ENCODE results near the gene S100A13.
A peak's percentile ranks its signal among the peaks of the same experiment; 100 is the strongest.
"Not testable (repeated sequence)": the region's sequence is repeated elsewhere in the genome, so short reads cannot be mapped to it uniquely, and the experiment has no call there.

Gene S100A13

GRCh38 chr1:153626904-153627714 lies at the start of gene S100A13:
S100A13 (minus strand) TSS chr1:153627505; CDS start chr1:153626472, 1,033 bp downstream.
- DNase-seq, result peak; percentile 96 to 98

- DNase-seq, result no peak
Observed at GRCh38 chr1:153673511-153673910, 46.2 kb upstream of the S100A13 start.

- peak; percentile 67 to 70 for DNase-seq
Observed at GRCh38 chr1:153671628-153672353, 44.5 kb upstream of the S100A13 start.

GRCh38 chr1:153670859-153671627 lies 43.7 kb upstream of the S100A13 start, which contains the start of gene ILF2:
ILF2 (minus strand) TSS chr1:153670993; CDS start chr1:153670922, 71 bp downstream.
- peak; percentile 100 for DNase-seq

GRCh38 chr1:153670257-153670858 lies 43.1 kb upstream of the S100A13 start:
- DNase-seq, result no peak

GRCh38 chr1:153669606-153670005 lies 42.3 kb upstream of the S100A13 start:
- DNase-seq, result no peak

- DNase-seq, result not testable (repeated sequence)
Observed at GRCh38 chr1:153668672-153669071, 41.4 kb upstream of the S100A13 start.

- DNase-seq, result no peak
Observed at GRCh38 chr1:153667439-153667838, 40.1 kb upstream of the S100A13 start.

GRCh38 chr1:153663211-153663610 lies 35.9 kb upstream of the S100A13 start:
- DNase-seq, result no peak

- no peak for DNase-seq
Observed at GRCh38 chr1:153662269-153662668, 35.0 kb upstream of the S100A13 start.

- no peak for DNase-seq
Observed at GRCh38 chr1:153661111-153661708, 33.9 kb upstream of the S100A13 start.

- DNase-seq, result no peak
Observed at GRCh38 chr1:153659656-153660055, 32.4 kb upstream of the S100A13 start.

- DNase-seq, result no peak
Observed at GRCh38 chr1:153659175-153659534, 31.9 kb upstream of the S100A13 start.

- DNase-seq, result peak; percentile 96 to 97
Observed at GRCh38 chr1:153658400-153659174, 31.3 kb upstream of the S100A13 start, which contains the start of gene SNAPIN. SNAPIN (plus strand) TSS chr1:153658703; CDS start chr1:153658744, 41 bp downstream.

- DNase-seq, result peak; percentile 39 to 60
Observed at GRCh38 chr1:153655333-153655732, 28.0 kb upstream of the S100A13 start.

GRCh38 chr1:153652805-153653500 lies 25.6 kb upstream of the S100A13 start:
- no peak for DNase-seq

- peak; percentile 70 to 82 for DNase-seq
Observed at GRCh38 chr1:153651771-153652170, 24.5 kb upstream of the S100A13 start.

GRCh38 chr1:153649863-153650235 lies 22.5 kb upstream of the S100A13 start:
- DNase-seq, result peak; percentile 84 to 95

GRCh38 chr1:153649137-153649862 lies 22.0 kb upstream of the S100A13 start:
- peak; percentile 70 to 71 for DNase-seq
